ENCODE data around the gene CCDC88C.

Gene CCDC88C

GRCh38 chr14:91332986-91333649 is 84.5 kb downstream of the CCDC88C start:
- Mint-ChIP-seq H3K36me3 (ENCODE audit: low read depth) (peaks cover 37% of the 10 kb centered on the region), H3K27me3 (no peaks in the 10 kb centered on the region)

GRCh38 chr14:91332171-91332985 is 85.2 kb downstream of the CCDC88C start:
- Mint-ChIP-seq H3K27ac (peak overlapping the region; percentile 69), H3K36me3 (ENCODE audit: low read depth) (peaks cover 43% of the 10 kb centered on the region), H3K9me3 (no peaks in the 10 kb centered on the region), H3K4me3 (no peak overlapping the region), H3K4me1 (ENCODE audit: low read depth) (peaks cover 65% of the 10 kb centered on the region), H3K27me3 (no peaks in the 10 kb centered on the region)

More at GRCh38 chr14:91332986-91333649, 84.5 kb downstream of the CCDC88C start:
- H3K9me3 Mint-ChIP-seq = no peaks in the 10 kb centered on the region
- peak overlapping the region; percentile 69 for H3K27ac Mint-ChIP-seq
- no peak overlapping the region for H3K4me3 Mint-ChIP-seq
- H3K4me1 Mint-ChIP-seq (ENCODE audit: low read depth) = peaks cover 58% of the 10 kb centered on the region

GRCh38 chr14:91331721-91332120 is 85.9 kb downstream of the CCDC88C start:
- Mint-ChIP-seq H3K4me1 (ENCODE audit: low read depth) (peaks cover 72% of the 10 kb centered on the region), H3K9me3 (no peaks in the 10 kb centered on the region), H3K27ac (peak overlapping the region; percentile 82), H3K36me3 (ENCODE audit: low read depth) (peaks cover 49% of the 10 kb centered on the region), H3K4me3 (no peak overlapping the region), H3K27me3 (no peaks in the 10 kb centered on the region)

- peaks cover 81% of the 10 kb centered on the region for H3K4me1 Mint-ChIP-seq (ENCODE audit: low read depth)
- H3K36me3 Mint-ChIP-seq (ENCODE audit: low read depth) = peaks cover 53% of the 10 kb centered on the region
- no peaks in the 10 kb centered on the region for H3K27me3 Mint-ChIP-seq
- H3K4me3 Mint-ChIP-seq = no peak overlapping the region
- H3K27ac Mint-ChIP-seq = peak overlapping the region; percentile 82
- H3K9me3 Mint-ChIP-seq = no peaks in the 10 kb centered on the region
Observed at GRCh38 chr14:91330856-91331255, 86.8 kb downstream of the CCDC88C start.

DNA sequence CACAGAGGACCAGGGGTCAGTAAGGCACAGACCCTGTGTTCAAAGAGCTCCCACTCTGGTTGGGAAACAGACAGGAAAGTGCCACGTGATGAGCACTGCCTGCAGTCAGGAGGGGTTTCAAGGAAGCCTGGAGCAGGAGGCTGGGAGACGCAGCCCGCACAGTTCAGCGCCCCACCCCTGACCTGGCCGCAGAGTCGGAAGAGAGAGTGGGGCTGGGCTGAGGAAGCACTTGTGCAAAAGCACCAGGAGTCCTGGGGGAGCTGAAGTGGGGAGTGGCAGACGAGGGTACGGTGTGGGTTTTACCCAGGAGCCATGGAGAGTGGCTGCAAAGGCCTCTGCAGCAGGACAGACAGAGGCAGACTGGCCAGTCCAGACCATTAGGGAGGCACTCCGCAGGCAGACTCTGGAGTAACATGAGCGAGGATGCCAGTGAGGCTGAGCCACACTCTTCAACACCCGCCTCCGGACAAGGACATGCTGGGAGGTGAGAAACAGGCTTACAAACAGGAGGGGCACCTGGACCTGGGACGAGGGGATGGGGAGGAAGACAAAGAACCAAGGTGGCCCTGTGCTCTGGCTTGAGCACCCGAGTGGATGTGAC is 87.4 kb downstream of the CCDC88C start:
- Mint-ChIP-seq H3K9me3 (no peaks in the 10 kb centered on the region), H3K36me3 (ENCODE audit: low read depth) (peaks cover 54% of the 10 kb centered on the region), H3K27ac (peak overlapping the region; percentile 82), H3K27me3 (no peaks in the 10 kb centered on the region), H3K4me3 (no peak overlapping the region), H3K4me1 (ENCODE audit: low read depth) (peaks cover 87% of the 10 kb centered on the region)

DNA sequence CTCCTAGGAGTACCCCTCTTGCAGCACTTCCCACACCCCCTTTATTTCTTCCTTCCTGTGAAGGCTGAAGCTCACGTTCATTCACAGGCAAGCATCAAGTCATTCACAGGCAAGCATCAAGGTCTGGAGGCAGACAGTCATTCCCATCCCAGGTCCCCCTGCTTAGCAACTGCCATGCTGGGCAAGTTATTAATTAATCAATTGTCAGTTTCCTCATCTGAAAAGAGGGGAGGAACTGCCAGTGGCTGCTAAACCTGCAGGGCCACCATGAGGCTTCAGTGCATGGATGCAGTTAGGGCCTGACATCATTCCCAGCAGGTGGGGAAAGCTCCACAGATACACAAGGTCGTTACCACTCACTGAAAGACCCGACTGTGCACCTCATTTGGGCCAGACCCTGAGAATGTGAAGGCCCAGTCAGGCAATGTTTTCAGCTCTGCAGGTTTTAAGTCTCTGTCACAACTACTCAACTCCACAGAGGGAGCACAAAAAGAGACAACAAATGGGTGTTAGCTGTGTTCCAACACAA is 88.1 kb downstream of the CCDC88C start:
- peak overlapping the region; percentile 82 for H3K27ac Mint-ChIP-seq
- H3K4me1 Mint-ChIP-seq (ENCODE audit: low read depth) = peaks cover 94% of the 10 kb centered on the region
- H3K36me3 Mint-ChIP-seq (ENCODE audit: low read depth) = peaks cover 61% of the 10 kb centered on the region
- H3K4me3 Mint-ChIP-seq = no peak overlapping the region
- no peaks in the 10 kb centered on the region for H3K27me3 Mint-ChIP-seq
- H3K9me3 Mint-ChIP-seq = no peaks in the 10 kb centered on the region

- H3K4me3 Mint-ChIP-seq = no peak overlapping the region
- H3K36me3 Mint-ChIP-seq (ENCODE audit: low read depth) = peaks cover 66% of the 10 kb centered on the region
- H3K27ac Mint-ChIP-seq = peak overlapping the region; percentile 45
- peaks cover 99% of the 10 kb centered on the region for H3K4me1 Mint-ChIP-seq (ENCODE audit: low read depth)
- no peaks in the 10 kb centered on the region for H3K27me3 Mint-ChIP-seq
- H3K9me3 Mint-ChIP-seq = no peaks in the 10 kb centered on the region
Observed at GRCh38 chr14:91328313-91329050, 89.1 kb downstream of the CCDC88C start.

DNA sequence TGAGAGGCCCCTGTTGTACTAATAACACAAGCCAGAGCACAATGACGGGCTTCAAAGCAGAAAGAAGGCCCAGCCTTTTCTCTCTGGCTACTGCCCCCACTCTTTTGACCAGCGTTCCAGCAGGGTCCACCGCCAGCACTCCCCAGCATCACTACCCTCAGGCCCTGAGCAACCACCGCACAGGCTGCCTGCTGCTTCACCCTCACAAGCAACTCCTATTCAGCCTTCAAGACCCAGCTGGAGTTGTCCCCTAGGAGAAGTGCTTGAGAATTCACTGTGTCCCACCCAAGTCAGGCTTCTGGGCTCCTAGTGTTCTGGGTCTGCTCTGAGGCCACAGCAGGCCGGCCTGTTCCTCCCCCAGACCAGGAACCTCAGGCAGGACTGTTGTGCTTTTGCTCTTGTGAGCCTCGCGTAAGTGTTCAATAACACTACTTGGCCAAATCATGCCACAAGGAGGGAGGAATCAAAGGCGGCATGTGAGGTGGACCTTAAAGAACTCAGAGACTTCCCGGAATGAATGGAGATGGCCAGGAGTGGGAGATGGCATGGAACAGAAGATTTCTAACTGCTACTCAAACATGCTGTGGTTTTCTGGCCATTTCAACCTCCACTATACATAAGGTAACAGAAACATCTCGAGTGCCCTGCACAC is 89.8 kb downstream of the CCDC88C start:
- Mint-ChIP-seq H3K27me3 (no peaks in the 10 kb centered on the region), H3K4me3 (no peak overlapping the region), H3K27ac (peak overlapping the region; percentile 76), H3K4me1 (ENCODE audit: low read depth) (peaks cover 99% of the 10 kb centered on the region), H3K36me3 (ENCODE audit: low read depth) (peaks cover 64% of the 10 kb centered on the region), H3K9me3 (no peaks in the 10 kb centered on the region)

- Mint-ChIP-seq H3K9me3 (no peaks in the 10 kb centered on the region), H3K36me3 (ENCODE audit: low read depth) (peaks cover 61% of the 10 kb centered on the region), H3K4me1 (ENCODE audit: low read depth) (peaks cover 99% of the 10 kb centered on the region), H3K27ac (peak overlapping the region; percentile 76), H3K4me3 (no peak overlapping the region), H3K27me3 (no peaks in the 10 kb centered on the region)
Observed at GRCh38 chr14:91327250-91327595, 90.4 kb downstream of the CCDC88C start.

- peaks cover 64% of the 10 kb centered on the region for H3K36me3 Mint-ChIP-seq (ENCODE audit: low read depth)
- no peaks in the 10 kb centered on the region for H3K27me3 Mint-ChIP-seq
- H3K4me1 Mint-ChIP-seq (ENCODE audit: low read depth) = peaks cover 99% of the 10 kb centered on the region
- peak overlapping the region; percentile 76 for H3K27ac Mint-ChIP-seq
- no peaks in the 10 kb centered on the region for H3K9me3 Mint-ChIP-seq
- no peak overlapping the region for H3K4me3 Mint-ChIP-seq
Observed at GRCh38 chr14:91326514-91327249, 90.9 kb downstream of the CCDC88C start.

- Mint-ChIP-seq H3K36me3 (ENCODE audit: low read depth) (peaks cover 64% of the 10 kb centered on the region), H3K4me1 (ENCODE audit: low read depth) (peaks cover 92% of the 10 kb centered on the region)
Observed at GRCh38 chr14:91324606-91325575, 92.7 kb downstream of the CCDC88C start.

GRCh38 chr14:91323671-91324605 is 93.7 kb downstream of the CCDC88C start:
- Mint-ChIP-seq H3K4me1 (ENCODE audit: low read depth) (peaks cover 88% of the 10 kb centered on the region), H3K27me3 (no peaks in the 10 kb centered on the region), H3K4me3 (peak overlapping the region; percentile 83), H3K27ac (peak overlapping the region; percentile 98), H3K36me3 (ENCODE audit: low read depth) (peaks cover 66% of the 10 kb centered on the region), H3K9me3 (no peaks in the 10 kb centered on the region)

More at GRCh38 chr14:91324606-91325575, 92.7 kb downstream of the CCDC88C start:
- H3K4me3 Mint-ChIP-seq = peak overlapping the region; percentile 83
- no peaks in the 10 kb centered on the region for H3K27me3 Mint-ChIP-seq
- peak overlapping the region; percentile 98 for H3K27ac Mint-ChIP-seq
- H3K9me3 Mint-ChIP-seq = no peaks in the 10 kb centered on the region
